Tibial nerve (tissue), 3 donors: ENCODE measurements around the gene CACNA1B.

Experiments used
- CTCF ChIP-seq, 5 experiments: fragments of 200-600 bp in 3 of 5; fragments of 450-650 bp in 2 of 5; sonication (generic) in 3 of 5; IDR thresholded peaks; one replicate each; pipeline ENCODE4 v1.5.1; 2016 to 2019; ENCODE audit warnings: antibody characterized with exemption in 5 of 5, mild to moderate bottlenecking in 3 of 5, moderate library complexity in 2 of 5
- POLR2A ChIP-seq, 2 donors: fragments of 450-650 bp; IDR thresholded peaks; one replicate each; pipeline ENCODE4 v1.6.1; 2017; ENCODE audit warnings: antibody characterized with exemption in 2 of 2, mild to moderate bottlenecking in 2 of 2, moderate library complexity in 2 of 2

GRCh38 chr9:138072161-138072842, 194.7 kb downstream of the CACNA1B start:
- TF ChIP-seq CTCF (IDR thresholded peaks at IDR 0.05) (no peak), POLR2A (IDR thresholded peaks at IDR 0.05) (no peak)
